ENCODE results near the gene BABAM2. TPM values are rescaled to one million over a fixed set of nuclear protein-coding genes. Genes with fewer than 3 reads are reported as not detected.

BABAM2 gene
- total and polyA plus RNA-seq, 9 of the 15 experiments (the other 6 are each of a cell fraction or from before 2014, with no cell fraction given), result 10.9 to 37.4 (median 25.6) TPM

DNA sequence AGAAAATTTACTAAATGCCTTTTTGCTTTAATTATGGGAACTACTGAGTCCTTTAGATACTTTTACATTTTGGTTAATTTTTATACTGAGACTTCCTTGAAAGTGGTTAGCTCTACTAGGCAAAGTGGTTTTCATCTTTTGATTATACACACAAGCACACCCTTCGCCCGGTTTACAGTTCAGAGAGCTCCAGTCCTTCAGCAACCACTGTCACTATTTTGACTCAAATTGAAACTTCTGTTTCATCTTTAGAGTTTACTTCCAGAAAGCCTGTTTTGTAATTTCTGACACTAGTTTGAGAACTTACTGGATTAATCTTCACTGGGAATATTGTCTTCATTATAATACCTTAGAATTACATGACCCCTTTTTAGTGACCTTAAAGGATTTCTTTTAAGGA, 361.8 kb downstream of the BABAM2 start (continued):
- TF ChIP-seq, protein P1, sequence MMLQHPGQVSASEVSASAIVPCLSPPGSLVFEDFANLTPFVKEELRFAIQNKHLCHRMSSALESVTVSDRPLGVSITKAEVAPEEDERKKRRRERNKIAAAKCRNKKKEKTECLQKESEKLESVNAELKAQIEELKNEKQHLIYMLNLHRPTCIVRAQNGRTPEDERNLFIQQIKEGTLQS (IDR thresholded peaks at IDR 0.05), result no peak
- TF ChIP-seq, protein P1 (CRISPR knock-in tag; conservative IDR thresholded peaks at IDR 0.05), result no peak
- TF ChIP-seq NR1H2 (CRISPR knock-in tag; IDR thresholded peaks at IDR 0.05), result no peak

GRCh38 chr2:28253543-28253942, 363.0 kb downstream of the BABAM2 start:
- H3K4me2 ChIP-seq (ENCODE audit: insufficient read depth, low read length), result no peak overlapping the region
- TF ChIP-seq NFE2L1 (tag; IDR thresholded peaks at IDR 0.05; ENCODE audit: borderline replicate concordance, low read depth), result no peak
- no peak for TF ChIP-seq CHD2 (IDR thresholded peaks at IDR 0.05; ENCODE audit: low read depth, low read length)
- no peak for TF ChIP-seq MNT (conservative IDR thresholded peaks at IDR 0.05)
- no peak for TF ChIP-seq COPS2 (conservative IDR thresholded peaks at IDR 0.05)
- no peak for TF ChIP-seq MYC (IDR thresholded peaks at IDR 0.05; ENCODE audit: low read depth, low read length)
- no peak for TF ChIP-seq MYC (CRISPR knock-in tag; IDR thresholded peaks at IDR 0.05; ENCODE audit: borderline replicate concordance, low read depth)
- no peak for TF ChIP-seq NFIX (CRISPR knock-in tag; IDR thresholded peaks at IDR 0.05; ENCODE audit: low read depth)
- TF ChIP-seq, protein P2, sequence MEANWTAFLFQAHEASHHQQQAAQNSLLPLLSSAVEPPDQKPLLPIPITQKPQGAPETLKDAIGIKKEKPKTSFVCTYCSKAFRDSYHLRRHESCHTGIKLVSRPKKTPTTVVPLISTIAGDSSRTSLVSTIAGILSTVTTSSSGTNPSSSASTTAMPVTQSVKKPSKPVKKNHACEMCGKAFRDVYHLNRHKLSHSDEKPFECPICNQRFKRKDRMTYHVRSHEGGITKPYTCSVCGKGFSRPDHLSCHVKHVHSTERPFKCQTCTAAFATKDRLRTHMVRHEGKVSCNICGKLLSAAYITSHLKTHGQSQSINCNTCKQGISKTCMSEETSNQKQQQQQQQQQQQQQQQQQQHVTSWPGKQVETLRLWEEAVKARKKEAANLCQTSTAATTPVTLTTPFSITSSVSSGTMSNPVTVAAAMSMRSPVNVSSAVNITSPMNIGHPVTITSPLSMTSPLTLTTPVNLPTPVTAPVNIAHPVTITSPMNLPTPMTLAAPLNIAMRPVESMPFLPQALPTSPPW (CRISPR knock-in tag; IDR thresholded peaks at IDR 0.05), result no peak
- no peak for TF ChIP-seq POLR3A (IDR thresholded peaks at IDR 0.05; ENCODE audit: borderline replicate concordance, extremely low read depth, insufficient read depth, insufficient read length)
- no peak for TF ChIP-seq MCM2 (IDR thresholded peaks at IDR 0.05; ENCODE audit: low read depth)
- TF ChIP-seq CBX5 (IDR thresholded peaks at IDR 0.05; ENCODE audit: borderline replicate concordance, low read depth), result no peak
- TF ChIP-seq ZNF197 (CRISPR knock-in tag; IDR thresholded peaks at IDR 0.05; ENCODE audit: low read depth), result no peak
- H3K9me1 ChIP-seq (ENCODE audit: control insufficient read depth, insufficient read depth, low read length), result no peaks in the 10 kb centered on the region
- ChIA-PET POLR2A (interaction anchor here (0.6 kb wide), 2 partner anchors 80 to 626 kb away, joined by 3 to 4 read pairs; no protein-coding TSS in a partner anchor), CTCF (ENCODE audit: low intra/inter-chr PET ratio) (no interaction called here)
- in situ Hi-C loops (cut with MboI) (no loop called here), intact Hi-C loops (cut with micrococcal nuclease) (no loop called here)
- FAIRE-seq (no peak), ATAC-seq (no peak), DNase-seq (ENCODE audit: extremely low read depth in 1 of 4, low spot score in 3 of 4) (no peak)
- H3K9me3 ChIP-seq (replicated peaks; ENCODE audit: control insufficient read depth, insufficient read depth, low read depth, low read length), result no peaks in the 10 kb centered on the region
- H3K79me2 ChIP-seq (ENCODE audit: control insufficient read depth, insufficient read depth, low read length), result no peaks in the 10 kb centered on the region
- H3K4me1 ChIP-seq (replicated peaks in 1 of 2; ENCODE audit: control insufficient read depth in 2 of 2, insufficient read depth in 2 of 2, low read length in 2 of 2), result no peaks in the 10 kb centered on the region
- no peak overlapping the region for H2AFZ ChIP-seq (ENCODE audit: low read depth, low read length)
- BruUV-seq (replicated peaks), result no TSS peak
- H3K4me3 ChIP-seq, result no peak overlapping the region
- H3K36me3 ChIP-seq (ENCODE audit: control insufficient read depth, insufficient read depth, low read length), result no peaks in the 10 kb centered on the region
- H3K9ac ChIP-seq (ENCODE audit: insufficient read depth in 1 of 2, low read depth in 2 of 2, low read length in 2 of 2), result no peak overlapping the region
- 19% methylated on average over 2 of the region's 2 CpGs for WGBS (ENCODE audit: insufficient coverage, low coverage, missing lambda C conversion rate)
- H4K20me1 ChIP-seq (replicated peaks; ENCODE audit: control insufficient read depth, insufficient read depth, low read length), result no peaks in the 10 kb centered on the region
- no peak overlapping the region for H3K27ac ChIP-seq (ENCODE audit: extremely low read depth, low read depth, low read length)
- H3K27me3 ChIP-seq (ENCODE audit: control insufficient read depth in 2 of 2, insufficient read depth in 2 of 2, low read length in 2 of 2), result no peaks in the 10 kb centered on the region
